Pulmonary artery endothelial cell (primary cell): Measurements from ENCODE around the gene CD48. TPM values are rescaled to one million over a fixed set of nuclear protein-coding genes. Genes with fewer than 3 reads are reported as not detected.
"Not testable (repeated sequence)": the region's sequence is repeated elsewhere in the genome, so short reads cannot be mapped to it uniquely, and the experiment has no call there.

Experiments
- DNase-seq: peaks from one replicate; pipeline ENCODE4 v3.0.0-alpha.2; 2011; ENCODE audit warnings: low read depth, low spot score
- total RNA-seq: library from RNA; depleted of rRNA; stranded (reverse); fragments of >200 nt; gene quantifications from 2 replicates; pipeline ENCODE4 v1.2.3, GENCODE V29; 2014

Gene CD48
- total RNA-seq, 1 donor from 2014 or later, result not detected

- DNase-seq, result not testable (repeated sequence)
Measured at GRCh38 chr1:160714034-160714648, 2.5 kb upstream of the CD48 start.

DNA sequence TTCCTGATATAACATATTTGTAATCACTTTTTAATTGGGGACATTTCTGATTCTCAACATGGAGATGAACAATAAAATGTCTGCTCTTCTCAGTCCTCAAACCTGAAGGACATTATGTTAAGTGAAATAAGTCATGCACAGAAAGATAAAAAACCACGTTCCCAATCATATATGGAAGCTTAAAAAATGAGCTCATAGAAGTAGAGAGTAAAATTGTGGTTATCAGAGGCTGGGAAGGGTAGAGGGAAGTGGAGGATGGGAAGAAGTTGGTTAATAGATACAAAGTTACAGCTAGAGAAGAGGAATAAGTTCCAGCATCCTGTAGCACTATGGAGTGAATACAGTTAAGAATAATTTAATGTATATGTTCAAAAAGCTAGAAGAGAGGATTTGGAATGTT is 1.5 kb upstream of the CD48 start:
- DNase-seq, result no peak

GRCh38 chr1:160712525-160713080 is 981 bp upstream of the CD48 start:
- DNase-seq, result not testable (repeated sequence)

DNA sequence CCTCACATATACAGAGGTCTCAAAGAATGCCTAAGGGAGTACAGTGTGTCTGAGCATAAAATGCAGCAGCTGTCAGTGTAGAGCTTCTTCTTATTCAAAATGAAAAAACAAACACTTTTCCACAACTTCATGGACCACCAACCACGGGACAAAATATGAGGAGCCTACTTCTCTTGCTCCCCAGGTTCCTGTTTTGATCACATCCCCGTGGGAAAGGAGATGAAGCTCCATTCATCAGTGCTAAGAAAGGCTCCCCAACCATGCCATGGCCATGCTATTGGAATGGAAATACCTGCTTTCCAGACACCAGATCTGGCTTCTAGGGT is 383 bp downstream of the CD48 start:
- no peak for DNase-seq

GRCh38 chr1:160710517-160711252 is 937 bp downstream of the CD48 start:
- DNase-seq, result no peak

- no peak for DNase-seq
Measured at GRCh38 chr1:160709715-160710114, 1.9 kb downstream of the CD48 start.

- DNase-seq, result no peak
Measured at GRCh38 chr1:160708801-160709200, 2.8 kb downstream of the CD48 start.

- no peak for DNase-seq
Measured at GRCh38 chr1:160708118-160708517, 3.5 kb downstream of the CD48 start.

- no peak for DNase-seq
Measured at GRCh38 chr1:160707236-160708064, 4.2 kb downstream of the CD48 start.

GRCh38 chr1:160706526-160707235 is 4.9 kb downstream of the CD48 start:
- DNase-seq, result no peak

DNA sequence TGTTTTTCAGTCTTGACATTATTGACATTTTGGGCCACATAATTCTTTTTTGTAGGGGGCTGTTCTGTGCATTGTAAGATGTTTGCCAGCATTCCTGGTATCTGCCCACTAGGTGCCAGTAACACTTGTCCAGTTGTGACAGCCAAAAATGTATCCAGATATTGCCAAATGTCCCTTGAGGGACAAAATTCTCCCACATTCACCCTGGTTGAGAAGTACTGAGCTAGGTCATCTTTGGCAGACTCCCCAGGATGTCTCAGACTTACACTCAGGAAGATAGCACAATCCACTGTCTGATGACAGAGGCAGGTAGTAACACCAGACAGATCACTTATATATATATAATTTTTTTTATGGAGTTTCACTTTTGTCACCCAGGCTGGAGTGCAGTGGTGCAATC is 5.9 kb downstream of the CD48 start:
- DNase-seq, result no peak

DNA sequence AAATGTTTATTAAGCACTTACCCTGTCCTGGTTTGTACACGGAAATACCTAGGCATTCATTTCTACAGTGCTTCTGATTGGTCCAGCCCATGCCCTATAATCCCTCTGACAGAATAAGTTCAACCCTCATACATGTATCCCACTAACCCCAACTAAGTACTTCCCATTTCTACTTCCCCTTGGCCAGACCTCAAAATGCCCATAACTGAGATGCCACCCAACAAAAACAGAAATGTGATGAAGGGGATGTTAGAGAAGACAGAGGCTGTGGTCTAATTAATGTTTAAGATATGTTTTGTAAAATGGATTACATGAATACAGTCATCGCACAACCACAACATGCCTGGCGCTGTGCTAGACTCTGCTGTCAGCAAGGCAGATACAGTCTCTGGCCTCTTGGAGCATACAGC is 6.4 kb downstream of the CD48 start:
- DNase-seq, result not testable (repeated sequence)

- no peak for DNase-seq
Measured at GRCh38 chr1:160704250-160704649, 7.4 kb downstream of the CD48 start.

DNA sequence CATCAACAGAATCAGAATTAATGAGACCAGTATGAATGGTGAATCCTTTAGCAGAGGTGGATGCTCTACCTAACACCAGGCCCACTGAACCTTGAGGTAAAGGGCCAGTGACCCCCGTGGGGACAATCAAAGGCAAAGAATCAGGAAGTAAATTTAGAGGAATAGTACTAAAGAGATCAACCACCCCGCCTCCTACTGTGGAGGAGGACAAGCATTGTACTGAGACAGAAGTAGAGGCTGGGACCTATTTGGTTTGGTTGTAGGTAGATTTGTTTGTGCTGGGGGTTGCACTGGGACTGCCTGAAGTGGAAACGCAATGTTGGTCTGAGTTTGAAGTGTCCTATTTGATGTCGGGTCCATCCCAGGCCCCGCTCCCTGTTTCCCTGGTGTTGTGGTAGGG is 9.5 kb downstream of the CD48 start:
- no peak for DNase-seq

- DNase-seq, result not testable (repeated sequence)
Measured at GRCh38 chr1:160692390-160692789, 19.2 kb downstream of the CD48 start.

GRCh38 chr1:160685266-160685665 is 26.4 kb downstream of the CD48 start:
- no peak for DNase-seq

DNA sequence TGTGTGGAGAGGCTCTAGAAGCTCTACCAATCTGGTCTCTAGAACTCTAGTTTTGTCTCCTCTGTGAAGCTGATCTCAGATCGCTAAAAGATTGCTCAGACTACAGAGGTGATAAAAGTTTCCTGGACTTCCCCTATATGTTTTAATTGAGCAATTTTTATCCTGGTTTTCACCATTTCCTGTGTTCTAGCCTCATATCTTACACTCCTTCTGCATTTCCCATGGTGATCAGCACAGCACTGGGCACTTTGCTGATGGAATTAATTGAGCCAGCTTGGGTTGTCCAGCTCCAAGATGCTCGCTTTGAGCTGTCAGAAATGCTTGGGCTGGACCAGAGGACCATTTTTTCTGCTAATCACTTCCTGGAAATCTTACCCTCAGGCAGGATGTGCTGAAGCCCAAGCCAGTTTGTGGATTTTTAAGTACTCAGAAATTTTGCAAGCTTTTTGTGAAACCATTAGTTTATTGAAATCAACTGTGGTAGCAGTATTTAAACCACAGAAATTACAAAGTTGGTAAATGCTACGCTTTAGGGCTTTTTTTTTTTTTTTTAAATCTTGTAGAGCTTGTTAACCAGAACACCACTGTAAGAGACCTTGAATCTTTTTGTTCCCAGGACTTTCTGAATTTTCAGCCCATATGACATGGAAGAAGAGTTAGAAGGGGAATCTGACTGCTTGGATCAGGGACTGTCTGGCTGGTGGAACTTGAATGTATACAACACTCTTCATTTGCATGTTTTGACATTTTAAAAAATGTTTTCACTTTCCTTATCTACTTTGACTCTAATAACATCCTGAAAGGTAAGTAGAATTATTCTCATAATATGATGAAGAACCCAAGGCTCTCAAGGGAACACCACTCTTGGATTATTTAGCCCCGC is 28.4 kb downstream of the CD48 start:
- DNase-seq, result no peak

DNA sequence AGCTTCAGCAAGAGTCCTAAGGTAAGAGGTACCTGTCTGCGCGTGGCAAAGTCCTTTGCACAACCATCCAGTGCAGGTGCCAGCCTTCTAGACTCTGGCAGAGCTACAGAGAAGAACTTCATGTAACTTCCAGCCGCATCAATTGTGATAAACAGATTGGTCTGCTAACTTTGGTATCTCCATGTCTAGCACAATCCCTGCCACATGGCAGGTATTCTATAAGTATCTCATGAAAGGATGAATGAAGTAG is 29.8 kb downstream of the CD48 start:
- DNase-seq, result no peak

- no peak for DNase-seq
Measured at GRCh38 chr1:160681066-160681890, 30.3 kb downstream of the CD48 start.

GRCh38 chr1:160680399-160680798 is 31.2 kb downstream of the CD48 start:
- no peak for DNase-seq
